ENCODE measurements around the gene PLA2G4D.

The PLA2G4D gene

GRCh38 chr15:42094512-42094963, at the start of gene PLA2G4D:
PLA2G4D (minus strand) TSS chr15:42094562; CDS start chr15:42094459, 103 bp downstream.
- no peak for DNase-seq

DNA sequence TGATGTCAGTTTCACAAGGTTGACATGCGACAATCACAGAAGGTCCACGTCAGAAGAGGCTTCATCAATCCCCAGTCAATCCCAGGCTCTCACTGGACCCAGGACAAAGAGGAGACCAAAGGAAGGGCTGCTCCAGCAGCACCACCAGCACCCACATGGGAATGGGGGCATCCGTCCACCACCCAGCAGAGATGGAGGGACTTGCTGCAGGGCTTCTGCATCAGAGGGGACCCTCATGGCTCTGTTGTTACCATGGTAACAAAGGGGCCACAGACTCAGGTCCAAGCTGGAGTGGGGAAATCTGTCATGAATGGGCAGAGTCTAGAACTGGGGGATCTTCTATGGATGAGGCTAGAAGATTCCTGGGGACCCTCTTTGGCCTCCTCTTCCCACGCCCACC, 49.0 kb upstream of the PLA2G4D start:
- DNase-seq = no peak

GRCh38 chr15:42141795-42142667, 47.7 kb upstream of the PLA2G4D start:
- DNase-seq = peak; percentile 56

DNA sequence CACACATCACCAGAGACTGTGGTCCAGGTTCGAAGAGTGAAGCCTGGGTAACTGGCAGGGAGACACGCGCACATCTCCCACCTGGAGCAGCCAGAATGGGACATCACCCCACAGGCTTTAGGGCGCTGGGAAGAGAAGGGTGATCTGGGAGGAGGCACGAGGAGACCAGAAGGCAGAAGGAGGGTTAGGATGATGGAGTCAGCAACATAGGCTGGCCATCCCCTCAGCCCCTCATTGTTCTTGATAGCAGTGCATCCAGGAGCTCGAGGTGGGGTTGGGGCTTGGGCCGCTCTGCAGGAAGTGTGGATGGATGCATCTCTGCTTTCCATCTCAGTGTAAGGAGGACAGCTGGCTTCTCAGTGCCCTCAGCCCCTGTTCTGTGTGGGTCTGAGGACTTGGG, 46.9 kb upstream of the PLA2G4D start:
- peak; percentile 33 for DNase-seq

DNA sequence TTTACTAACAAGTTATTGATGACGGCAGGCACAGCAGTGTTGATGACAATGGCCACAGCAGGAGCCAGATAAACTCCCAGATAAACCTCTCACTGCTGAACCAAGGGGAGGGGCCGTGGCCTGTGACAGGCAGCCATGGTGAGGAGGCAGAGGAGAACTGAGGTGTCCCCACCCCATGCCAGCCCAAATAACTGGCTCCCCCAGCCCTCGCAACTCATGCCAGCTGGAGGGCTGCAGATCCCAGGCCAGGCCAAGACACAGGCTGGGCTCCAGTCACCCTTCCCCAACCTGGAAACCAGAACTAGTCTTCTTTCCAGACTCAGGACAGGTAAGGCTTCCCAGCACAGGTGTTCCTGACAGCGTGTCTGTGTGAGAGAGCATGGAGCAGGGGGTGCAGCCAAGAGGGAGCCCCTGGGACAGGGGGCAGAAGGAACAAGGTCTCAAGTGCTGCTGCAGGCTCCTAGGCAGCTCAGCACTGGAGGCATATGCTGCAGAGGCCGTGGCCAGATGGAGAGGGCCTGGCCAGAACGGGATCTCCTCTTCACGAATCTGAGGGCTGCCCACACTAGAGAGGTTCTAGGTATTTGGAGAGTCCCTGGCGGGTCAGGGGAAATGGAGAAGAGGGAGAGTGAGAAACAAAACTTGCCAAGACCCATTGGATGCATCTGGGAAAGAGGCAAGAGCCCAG, 46.2 kb upstream of the PLA2G4D start:
- DNase-seq = peak; percentile 54

- peak; percentile 30 for DNase-seq
Measured at GRCh38 chr15:42139596-42139995, 45.2 kb upstream of the PLA2G4D start.

- DNase-seq = no peak
Measured at GRCh38 chr15:42138968-42139386, 44.6 kb upstream of the PLA2G4D start.

DNA sequence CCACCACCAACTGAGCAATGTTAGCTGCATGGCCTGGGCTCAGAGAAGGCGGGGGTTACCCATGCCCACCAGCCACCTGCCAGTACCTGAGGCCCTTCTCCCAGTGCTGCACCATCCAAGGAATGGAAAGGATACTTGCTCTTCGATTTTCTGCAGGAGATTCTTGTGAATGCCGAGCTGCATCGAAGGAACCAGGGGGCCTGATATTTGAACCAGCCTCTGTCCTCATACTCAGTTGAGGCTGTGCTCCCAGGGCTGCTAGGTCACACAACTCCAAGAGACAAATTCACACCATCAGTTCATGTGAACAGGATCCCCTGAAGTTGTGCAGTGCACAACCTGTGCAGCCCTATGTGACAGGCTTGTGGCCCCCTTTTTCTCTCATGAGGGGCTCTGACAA, 44.0 kb upstream of the PLA2G4D start:
- no peak for DNase-seq

- peak; percentile 61 for DNase-seq
Measured at GRCh38 chr15:42137461-42138261, 43.3 kb upstream of the PLA2G4D start.

GRCh38 chr15:42136513-42136912, 42.2 kb upstream of the PLA2G4D start:
- DNase-seq = no peak

- no peak for DNase-seq
Measured at GRCh38 chr15:42135351-42135750, 41.0 kb upstream of the PLA2G4D start.

DNA sequence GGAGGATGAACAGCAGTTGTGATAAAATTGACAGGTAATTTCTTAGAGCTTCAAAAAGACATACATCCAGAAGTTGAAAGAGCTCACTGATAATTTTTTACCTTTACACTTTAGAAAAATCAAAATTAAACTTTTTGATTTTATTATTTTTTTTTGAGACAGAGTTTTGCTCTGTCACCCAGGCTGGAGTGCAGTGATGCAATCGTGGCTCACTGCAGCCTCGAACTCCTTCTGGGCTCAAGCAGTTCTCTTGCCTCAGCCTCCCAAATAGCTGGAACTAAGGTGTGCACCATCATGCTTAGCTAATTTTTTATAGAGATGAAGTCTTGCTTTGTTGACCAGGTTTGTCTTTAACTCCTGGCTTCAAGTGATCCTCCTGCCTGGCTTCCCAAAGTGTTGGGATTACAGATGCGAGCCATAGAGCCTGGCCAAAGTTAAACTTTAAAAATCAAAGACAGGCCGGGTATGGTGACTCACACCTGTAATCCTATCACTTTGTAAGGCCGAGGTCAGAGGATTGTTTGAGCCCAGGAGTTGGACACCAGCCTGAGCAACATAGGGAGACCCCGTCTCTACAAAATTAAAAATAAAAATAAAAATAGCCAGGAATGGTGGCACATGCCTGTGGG, 40.4 kb upstream of the PLA2G4D start:
- no peak for DNase-seq

- peak; percentile 80 for DNase-seq
Measured at GRCh38 chr15:42133886-42134502, 39.6 kb upstream of the PLA2G4D start.

GRCh38 chr15:42133356-42133755, 39.0 kb upstream of the PLA2G4D start:
- DNase-seq = no peak

- DNase-seq = peak; percentile 44
Measured at GRCh38 chr15:42131826-42132806, 37.8 kb upstream of the PLA2G4D start.

DNA sequence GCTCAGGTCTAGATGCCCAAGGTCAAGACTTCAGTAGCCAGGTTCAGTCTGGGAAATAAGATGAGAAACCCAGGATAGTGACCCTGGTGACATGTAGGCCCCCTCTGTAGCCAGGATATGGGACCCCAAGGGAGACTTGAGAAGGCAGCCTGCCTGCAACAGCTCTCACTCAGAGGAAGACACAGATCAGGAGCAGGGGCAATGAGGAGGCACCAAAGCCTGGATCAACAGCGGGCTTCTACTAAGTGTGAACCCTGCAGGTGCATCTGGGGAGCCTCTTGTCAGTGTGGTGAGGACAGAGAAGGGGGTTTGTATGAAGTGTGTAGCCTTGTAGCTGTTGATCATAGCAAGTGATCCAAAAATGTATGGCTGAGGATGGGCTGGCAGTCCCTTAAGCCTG, 36.6 kb upstream of the PLA2G4D start:
- DNase-seq = no peak

DNA sequence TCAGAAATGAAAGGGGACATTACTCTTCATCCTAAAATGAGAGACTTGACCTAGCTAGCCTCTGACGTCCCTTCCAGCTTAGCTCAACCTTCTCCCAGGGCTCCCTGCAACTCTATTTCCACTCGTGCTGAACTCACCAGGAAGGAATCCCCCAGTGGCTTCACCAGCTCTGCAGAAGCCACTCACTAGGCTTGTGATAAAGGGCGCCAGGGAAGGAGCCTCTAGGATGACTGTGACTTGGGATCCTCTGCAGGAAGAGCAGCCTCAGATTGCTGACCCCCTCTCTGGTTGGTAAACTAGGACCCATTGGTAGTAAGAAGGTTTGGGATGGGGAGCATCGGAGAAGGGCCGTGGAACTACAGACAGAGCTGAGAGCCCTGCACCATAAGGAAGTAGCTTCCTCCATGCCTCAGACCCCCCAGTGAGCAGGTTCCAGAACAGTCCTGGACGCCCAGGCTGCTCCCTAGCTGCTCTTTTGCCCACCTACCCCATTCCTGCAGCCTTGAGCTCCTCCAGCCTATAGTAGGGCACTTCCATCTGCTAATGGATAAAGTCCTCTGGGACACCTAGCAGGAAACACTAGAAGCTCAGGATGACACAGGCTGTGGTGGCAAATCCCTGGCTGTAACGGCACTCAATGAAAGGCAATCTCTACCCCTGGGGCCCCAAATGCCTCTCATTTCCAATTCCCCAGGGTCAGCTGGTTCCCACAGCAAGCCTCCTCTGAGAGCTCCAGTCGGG, 36.1 kb upstream of the PLA2G4D start:
- peak; percentile 43 for DNase-seq

DNA sequence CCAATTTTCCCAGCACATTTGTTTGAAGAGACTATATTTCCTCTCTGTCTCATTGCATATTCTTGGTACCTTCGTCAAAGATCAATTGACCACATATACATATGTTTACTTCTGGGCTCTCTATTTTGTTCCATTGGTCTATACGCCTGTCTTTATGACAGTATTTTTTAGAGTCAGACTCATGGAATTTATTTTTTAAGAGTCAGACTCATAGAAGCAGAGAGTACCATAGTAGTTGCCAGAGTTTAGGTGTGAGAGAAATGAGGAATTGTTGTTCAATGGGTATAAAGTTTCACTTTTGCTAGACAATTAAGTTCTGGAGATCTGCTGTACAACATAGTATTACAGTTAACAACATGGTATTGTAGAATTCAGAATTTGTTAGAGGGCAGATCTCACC, 35.0 kb upstream of the PLA2G4D start:
- no peak for DNase-seq

- DNase-seq = peak; percentile 55
Measured at GRCh38 chr15:42128476-42128875, 34.1 kb upstream of the PLA2G4D start.

DNA sequence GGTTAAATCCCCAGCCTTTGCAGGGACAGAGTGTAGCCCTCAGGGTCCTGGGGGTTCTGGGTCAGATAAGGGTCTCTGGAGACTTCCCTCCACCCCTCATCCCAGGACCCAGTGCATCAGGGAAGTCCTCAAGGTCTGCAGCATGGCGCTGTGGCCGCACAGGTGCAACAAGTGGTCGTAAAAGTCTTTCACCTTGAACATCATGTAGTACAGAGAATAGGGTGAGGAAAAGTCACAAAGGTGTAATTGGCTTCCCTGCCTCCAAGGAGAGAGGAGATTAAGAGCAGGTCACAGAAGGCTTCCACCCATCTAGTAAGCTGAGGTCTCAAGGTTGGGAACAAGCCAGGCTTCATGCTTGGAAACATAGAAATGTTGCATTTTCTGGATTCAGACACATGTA, 29.2 kb upstream of the PLA2G4D start:
- no peak for DNase-seq

Data from activated effector memory CD4-positive, alpha-beta T cell treated with anti-CD3 and anti-CD28 coated beads, Interleukin-2, amount 50 U/mL, for 16 hours (primary cell).